B cell (primary cell): ENCODE data around the gene BAG3. TPM values are rescaled to one million over a fixed set of nuclear protein-coding genes. Genes with fewer than 3 reads are reported as not detected.

Source experiments
- ATAC-seq: fragments of 200-7000 bp; cut with Tn5 transposase; one replicate; pipeline ENCODE4 v1.10.0; 2021; ENCODE audit warnings: low read depth, mild to moderate bottlenecking, moderate number of reproducible peaks, moderate library complexity
- CTCF ChIA-PET: fragments of 350-600 bp; sonication (Branson Sonifier 250); formaldehyde crosslinking; loops from one replicate; lab custom pipeline; 2021; ENCODE audit warnings: antibody characterized with exemption, inconsistent platforms; lab: Charles Lee
- POLR2A ChIA-PET: fragments of 350-600 bp; sonication (Branson Sonifier 250); formaldehyde crosslinking; loops from one replicate; lab custom pipeline; 2021; ENCODE audit warnings: antibody characterized with exemption; lab: Charles Lee
- DNase-seq: peaks from one replicate; pipeline ENCODE4 v3.0.0; 2013
- H2AFZ ChIP-seq: 2 replicates; pipeline ENCODE4 v1.6.1; 2012; ENCODE audit warnings: mild to moderate bottlenecking, low read depth, low read length; ENCODE audit not compliant: insufficient read depth, poor library complexity, severe bottlenecking
- H3K27ac ChIP-seq, 2 donors: 1 replicate in 1 of 2; 2 replicates in 1 of 2; pipeline ENCODE4 v1.5.1; 2012 to 2013; ENCODE audit warnings: low read length in 2 of 2, mild to moderate bottlenecking in 2 of 2, moderate library complexity in 1 of 2
- H3K27me3 ChIP-seq, 4 experiments: fragments of 200-600 bp in 1 of 4; sonication (generic) in 1 of 4; replicated peaks in 1 of 4; 1 replicate in 2 of 4; 2 replicates in 2 of 4; pipeline versions ENCODE4 v1.6.1 to v1.7.0; 2013 to 2016; ENCODE audit warnings: low read length in 3 of 4, mild to moderate bottlenecking in 2 of 4, mixed read lengths in 1 of 4, moderate library complexity in 1 of 4; ENCODE audit not compliant: insufficient read depth in 4 of 4, control insufficient read depth in 3 of 4; ENCODE audit errors: control extremely low read depth in 1 of 4
- H3K36me3 ChIP-seq, 2 experiments: replicated peaks in 1 of 2; 1 replicate in 1 of 2; 2 replicates in 1 of 2; pipeline versions ENCODE4 v1.6.1 to v1.7.1; 2013; ENCODE audit warnings: low read length in 1 of 2; ENCODE audit not compliant: insufficient read depth in 2 of 2, control insufficient read depth in 1 of 2; ENCODE audit errors: control extremely low read depth in 1 of 2, extremely low read depth in 1 of 2
- H3K4me1 ChIP-seq, 2 donors: fragments of 200-600 bp in 1 of 2; sonication (generic) in 1 of 2; 1 replicate in 1 of 2; 2 replicates in 1 of 2; pipeline versions ENCODE4 v1.5.1 to v1.6.1; 2013 to 2017; ENCODE audit warnings: low read length in 2 of 2; ENCODE audit not compliant: control insufficient read depth in 2 of 2, insufficient read depth in 2 of 2
- H3K4me2 ChIP-seq: replicated peaks from 2 replicates; pipeline ENCODE3; 2012; ENCODE audit warnings: mild to moderate bottlenecking, low read depth, low read length; ENCODE audit not compliant: poor library complexity, severe bottlenecking
- H3K4me3 ChIP-seq, 5 experiments: fragments of 200-600 bp in 1 of 5; sonication (generic) in 1 of 5; 1 replicate in 3 of 5; 2 replicates in 2 of 5; pipeline versions ENCODE4 v1.5.1 to v1.7.0; 2011 to 2016; ENCODE audit warnings: low read length in 4 of 5, mild to moderate bottlenecking in 4 of 5, low read depth in 2 of 5, control low read depth in 1 of 5, moderate library complexity in 1 of 5; ENCODE audit not compliant: insufficient read depth in 1 of 5; ENCODE audit errors: control extremely low read depth in 1 of 5, extremely low read depth in 1 of 5
- H3K79me2 ChIP-seq: fragments of 200-600 bp; sonication (generic); one replicate; pipeline ENCODE4 v1.6.0; 2016; ENCODE audit warnings: low read length; ENCODE audit not compliant: control insufficient read depth, insufficient read depth
- H3K9ac ChIP-seq: fragments of 200-600 bp; sonication (generic); 2 replicates; pipeline ENCODE4 v1.6.1; 2017; ENCODE audit warnings: mild to moderate bottlenecking, low read length, moderate library complexity
- H3K9me3 ChIP-seq, 3 donors: one replicate each; pipeline versions ENCODE4 v1.6.1 to v1.7.1; 2013; ENCODE audit warnings: low read length in 2 of 3; ENCODE audit not compliant: control insufficient read depth in 2 of 3, insufficient read depth in 1 of 3; ENCODE audit errors: control extremely low read depth in 1 of 3
- H4K20me1 ChIP-seq: 2 replicates; pipeline ENCODE4 v1.6.0; 2012; ENCODE audit warnings: mild to moderate bottlenecking, low read length; ENCODE audit not compliant: insufficient read depth, control insufficient read depth, poor library complexity, severe bottlenecking
- H3K27ac Mint-ChIP-seq: one replicate; pipeline ENCODE4 v1.8.0; 2021; ENCODE audit warnings: mixed read lengths
- H3K27me3 Mint-ChIP-seq: one replicate; pipeline ENCODE4 v1.8.0; 2021; ENCODE audit warnings: mixed read lengths
- H3K4me1 Mint-ChIP-seq: one replicate; pipeline ENCODE4 v1.8.0; 2021; ENCODE audit warnings: mixed read lengths
- H3K4me3 Mint-ChIP-seq: one replicate; pipeline ENCODE4 v1.8.0; 2021; ENCODE audit warnings: mixed read lengths
- H3K9me3 Mint-ChIP-seq: one replicate; pipeline ENCODE4 v1.8.0; 2022; ENCODE audit warnings: mixed read lengths; ENCODE audit not compliant: insufficient read depth
- EZH2 ChIP-seq: IDR thresholded peaks from 2 replicates; pipeline ENCODE4 v1.6.1; 2012; ENCODE audit warnings: borderline replicate concordance, low read depth, mild to moderate bottlenecking, moderate library complexity, low read length; ENCODE audit not compliant: insufficient read depth, poor library complexity, severe bottlenecking
- whole genome bisulfite sequencing: methylation state at CpG from one replicate; pipeline ENCODE4 v1.1.5; 2013; ENCODE audit warnings: missing lambda C conversion rate; ENCODE audit not compliant: insufficient coverage; 5-methylcytosine and 5-hydroxymethylcytosine counted together
- intact Hi-C: fragments of 100-400 bp; cut with micrococcal nuclease; formaldehyde crosslinking; loops from one replicate; pipeline ENCODE4 v1.10.0; 2022
- polyA plus RNA-seq: library from polyadenylated mRNA; depleted of rRNA; stranded (reverse); fragments of >200 nt; gene quantifications from 2 replicates; pipeline ENCODE4 v1.2.3, GENCODE V29; 2012
- total RNA-seq, 2 donors: library from RNA; stranded (reverse); fragments of 120-200 nt in 1 of 2; gene quantifications; 1 replicate in 1 of 2; 2 replicates in 1 of 2; pipeline versions ENCODE4 v1.2.3 to v1.2.4, GENCODE V29; 2013 to 2022
- TF ChIP-seq, protein P1 (sequence below): fragments of 200-600 bp; IDR thresholded peaks from one replicate; pipeline ENCODE4 v1.8.0; 2022; ENCODE audit warnings: antibody characterized with exemption, mild to moderate bottlenecking

The BAG3 gene
- total and polyA plus RNA-seq, 2 donors (not counting 1 experiment from before 2014, with no cell fraction given): 3.9 to 7.4 TPM

DNA sequence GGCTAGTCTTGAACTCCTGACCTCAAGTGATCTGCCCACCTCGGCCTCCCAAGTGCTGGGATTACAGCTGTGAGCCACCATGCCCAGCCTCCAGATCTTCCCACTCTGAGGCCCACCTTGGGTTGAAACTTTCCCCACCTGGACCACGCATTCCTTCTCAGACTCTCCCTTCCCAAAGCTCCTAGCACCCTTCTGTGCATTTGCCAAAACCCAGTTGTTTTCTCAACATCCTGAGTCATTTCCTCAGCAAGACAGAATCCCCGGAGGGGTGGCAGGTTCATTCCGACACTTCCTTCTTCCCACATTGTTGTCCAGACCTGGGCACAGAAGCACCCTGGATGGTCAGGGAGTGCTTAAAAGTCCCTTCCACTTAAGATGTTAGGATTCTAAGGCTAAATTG lies 28.9 kb downstream of the BAG3 start:
- H3K4me2 ChIP-seq: no peak overlapping the region
- H3K4me1 Mint-ChIP-seq: no peaks in the 10 kb centered on the region
- WGBS: 50% methylated on average over 3 of the region's 4 CpGs

DNA sequence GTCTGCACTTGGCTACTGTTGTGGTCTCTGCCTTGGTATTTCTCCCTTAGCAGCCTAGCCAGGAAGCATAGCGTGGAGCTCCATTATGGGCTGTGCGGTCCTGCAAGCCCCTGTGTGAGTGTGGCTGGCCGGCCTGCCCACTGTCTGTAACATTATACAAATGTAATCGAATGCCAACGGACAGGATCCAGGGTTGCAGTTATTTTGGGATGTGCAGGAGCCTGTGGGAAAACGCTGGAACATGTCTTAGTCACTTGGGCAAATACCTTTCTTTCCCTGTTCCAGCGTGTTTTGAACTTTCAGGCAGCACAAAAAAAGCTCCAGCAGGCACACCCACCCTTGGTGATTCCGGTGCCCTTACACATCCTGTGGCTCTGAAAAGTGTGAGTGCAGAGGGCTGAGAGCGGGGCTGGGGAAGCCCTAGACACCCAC lies 29.5 kb downstream of the BAG3 start:
- no peak overlapping the region for H3K27ac ChIP-seq
- H3K27ac Mint-ChIP-seq: no peak overlapping the region

More for the DNA sequence above, 28.9 kb downstream of the BAG3 start:
- H3K27ac ChIP-seq: no peak overlapping the region
- no peak overlapping the region for H3K9ac ChIP-seq
- Mint-ChIP-seq H3K4me3 (no peak overlapping the region), H3K27me3 (peaks cover 5% of the 10 kb centered on the region), H3K9me3 (no peaks in the 10 kb centered on the region), H3K27ac (no peak overlapping the region)
- H3K4me1 ChIP-seq: no peaks in the 10 kb centered on the region
- DNase-seq (no peak), ATAC-seq (no peak)
- no peak for TF ChIP-seq EZH2
- ChIA-PET POLR2A (no interaction called here), CTCF (interaction anchor here (1.0 to 1.4 kb wide), 2 partner anchors 71 to 104 kb away, joined by 3 read pairs; no protein-coding TSS in a partner anchor)
- H3K36me3 ChIP-seq: no peaks in the 10 kb centered on the region
- no peaks in the 10 kb centered on the region for H3K9me3 ChIP-seq
- H2AFZ ChIP-seq: no peak overlapping the region
- no peaks in the 10 kb centered on the region for H4K20me1 ChIP-seq
- H3K79me2 ChIP-seq: no peaks in the 10 kb centered on the region
- no peaks in the 10 kb centered on the region for H3K27me3 ChIP-seq
- intact Hi-C loops: no loop called here
- no peak overlapping the region for H3K4me3 ChIP-seq

More for the DNA sequence above, 29.5 kb downstream of the BAG3 start:
- POLR2A ChIA-PET: no interaction called here
- Histone ChIP-seq H3K27me3 (no peaks in the 10 kb centered on the region), H3K79me2 (no peaks in the 10 kb centered on the region), H3K4me1 (no peaks in the 10 kb centered on the region), H3K9me3 (no peaks in the 10 kb centered on the region), H2AFZ (no peak overlapping the region), H4K20me1 (no peaks in the 10 kb centered on the region), H3K9ac (no peak overlapping the region), H3K4me3 (no peak overlapping the region), H3K4me2 (no peak overlapping the region), H3K36me3 (no peaks in the 10 kb centered on the region)
- ATAC-seq (no peak), DNase-seq (no peak)
- no peaks in the 10 kb centered on the region for H3K9me3 Mint-ChIP-seq
- CTCF ChIA-PET: interaction anchor here (1.0 to 8.0 kb wide), 3 partner anchors 71 to 181 kb away, joined by 3 to 153 read pairs (median 3); no protein-coding TSS in a partner anchor
- WGBS: 93% methylated on average over 8 of the region's 9 CpGs
- H3K27me3 Mint-ChIP-seq: peaks cover 5% of the 10 kb centered on the region
- H3K4me1 Mint-ChIP-seq: no peaks in the 10 kb centered on the region
- H3K4me3 Mint-ChIP-seq: no peak overlapping the region
- intact Hi-C loops: no loop called here
- TF ChIP-seq EZH2: no peak
- TF ChIP-seq, protein P1, sequence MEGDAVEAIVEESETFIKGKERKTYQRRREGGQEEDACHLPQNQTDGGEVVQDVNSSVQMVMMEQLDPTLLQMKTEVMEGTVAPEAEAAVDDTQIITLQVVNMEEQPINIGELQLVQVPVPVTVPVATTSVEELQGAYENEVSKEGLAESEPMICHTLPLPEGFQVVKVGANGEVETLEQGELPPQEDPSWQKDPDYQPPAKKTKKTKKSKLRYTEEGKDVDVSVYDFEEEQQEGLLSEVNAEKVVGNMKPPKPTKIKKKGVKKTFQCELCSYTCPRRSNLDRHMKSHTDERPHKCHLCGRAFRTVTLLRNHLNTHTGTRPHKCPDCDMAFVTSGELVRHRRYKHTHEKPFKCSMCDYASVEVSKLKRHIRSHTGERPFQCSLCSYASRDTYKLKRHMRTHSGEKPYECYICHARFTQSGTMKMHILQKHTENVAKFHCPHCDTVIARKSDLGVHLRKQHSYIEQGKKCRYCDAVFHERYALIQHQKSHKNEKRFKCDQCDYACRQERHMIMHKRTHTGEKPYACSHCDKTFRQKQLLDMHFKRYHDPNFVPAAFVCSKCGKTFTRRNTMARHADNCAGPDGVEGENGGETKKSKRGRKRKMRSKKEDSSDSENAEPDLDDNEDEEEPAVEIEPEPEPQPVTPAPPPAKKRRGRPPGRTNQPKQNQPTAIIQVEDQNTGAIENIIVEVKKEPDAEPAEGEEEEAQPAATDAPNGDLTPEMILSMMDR: no peak
